Hepatocyte (in vitro differentiated cells): ENCODE measurements around the gene CEMIP2. TPM values are rescaled to one million over a fixed set of nuclear protein-coding genes. Genes with fewer than 3 reads are reported as not detected.

ENCODE experiments used
- DNase-seq: peaks from one replicate; pipeline ENCODE4 v3.0.0-alpha.2; 2016; ENCODE audit warnings: low spot score
- H2AFZ ChIP-seq: fragments of 200-600 bp; sonication (generic); 2 replicates; pipeline ENCODE4 v1.6.0; 2016; ENCODE audit warnings: antibody characterized with exemption, mild to moderate bottlenecking
- H3K27ac ChIP-seq: fragments of 200-600 bp; sonication (generic); 2 replicates; pipeline ENCODE4 v1.5.1; 2016; ENCODE audit warnings: mild to moderate bottlenecking
- H3K27me3 ChIP-seq: fragments of 200-600 bp; sonication (generic); 2 replicates; pipeline ENCODE4 v1.6.1; 2016
- H3K36me3 ChIP-seq: fragments of 200-600 bp; sonication (generic); replicated peaks from 2 replicates; pipeline ENCODE4 v1.5.1; 2016; ENCODE audit warnings: low read depth; ENCODE audit not compliant: insufficient read depth
- H3K4me1 ChIP-seq: fragments of 200-600 bp; sonication (generic); 2 replicates; pipeline ENCODE4 v1.5.1; 2016; ENCODE audit warnings: mild to moderate bottlenecking, moderate library complexity; ENCODE audit not compliant: insufficient read depth
- H3K4me2 ChIP-seq: fragments of 200-600 bp; sonication (generic); 2 replicates; pipeline ENCODE4 v1.6.0; 2016
- H3K4me3 ChIP-seq: fragments of 200-600 bp; sonication (generic); 2 replicates; pipeline ENCODE4 v1.5.1; 2016; ENCODE audit warnings: mild to moderate bottlenecking
- H3K79me2 ChIP-seq: fragments of 200-600 bp; sonication (generic); 2 replicates; pipeline ENCODE4 v1.6.0; 2017; ENCODE audit warnings: mild to moderate bottlenecking
- H3K9me2 ChIP-seq: fragments of 200-600 bp; sonication (generic); replicated peaks from 2 replicates; pipeline ENCODE4 v1.6.0; 2017; ENCODE audit warnings: mild to moderate bottlenecking; ENCODE audit not compliant: insufficient read depth
- H3K9me3 ChIP-seq: fragments of 200-600 bp; sonication (generic); 2 replicates; pipeline ENCODE4 v1.5.1; 2016; ENCODE audit warnings: low read depth, mild to moderate bottlenecking
- H4K20me1 ChIP-seq: fragments of 200-600 bp; sonication (generic); 2 replicates; pipeline ENCODE4 v1.6.0; 2016; ENCODE audit warnings: mild to moderate bottlenecking; ENCODE audit not compliant: insufficient read depth, poor library complexity, severe bottlenecking
- CTCF ChIP-seq: fragments of 200-600 bp; sonication (generic); IDR thresholded peaks from 2 replicates; pipeline ENCODE4 v1.5.1; 2016; ENCODE audit warnings: antibody characterized with exemption, mild to moderate bottlenecking; ENCODE audit not compliant: poor library complexity
- EZH2 ChIP-seq: fragments of 200-600 bp; sonication (generic); IDR thresholded peaks from 2 replicates; pipeline ENCODE4 v1.6.1; 2016; ENCODE audit warnings: antibody characterized with exemption, mild to moderate bottlenecking, borderline replicate concordance
- EZH2phosphoT487 ChIP-seq: fragments of 200-600 bp; sonication (generic); IDR thresholded peaks from one replicate; pipeline ENCODE4 v1.6.1; 2018; ENCODE audit warnings: antibody characterized with exemption, mild to moderate bottlenecking, low read depth, moderate library complexity; ENCODE audit not compliant: unreplicated experiment, severe bottlenecking
- WGBS: methylation state at CpG from one replicate; pipeline ENCODE4 v1.1.6; 2016; ENCODE audit warnings: low lambda C conversion rate; ENCODE audit errors: missing lambda C conversion rate; 5-methylcytosine and 5-hydroxymethylcytosine counted together
- polyA plus RNA-seq: library from polyadenylated mRNA; unstranded; fragments of >200 nt; fragmentation: Nextera tagmentation; extraction: Ambion mirVana; gene quantifications from 2 replicates; pipeline ENCODE4 v1.2.1, GENCODE V29; 2016
- total RNA-seq: library from RNA; depleted of rRNA; stranded (reverse); fragments of >200 nt; gene quantifications from 2 replicates; pipeline ENCODE4 v1.2.3, GENCODE V29; 2014

The CEMIP2 gene
- total and polyA plus RNA-seq, 2 experiments from 2014 or later, result 45.2 to 94.2 TPM

DNA sequence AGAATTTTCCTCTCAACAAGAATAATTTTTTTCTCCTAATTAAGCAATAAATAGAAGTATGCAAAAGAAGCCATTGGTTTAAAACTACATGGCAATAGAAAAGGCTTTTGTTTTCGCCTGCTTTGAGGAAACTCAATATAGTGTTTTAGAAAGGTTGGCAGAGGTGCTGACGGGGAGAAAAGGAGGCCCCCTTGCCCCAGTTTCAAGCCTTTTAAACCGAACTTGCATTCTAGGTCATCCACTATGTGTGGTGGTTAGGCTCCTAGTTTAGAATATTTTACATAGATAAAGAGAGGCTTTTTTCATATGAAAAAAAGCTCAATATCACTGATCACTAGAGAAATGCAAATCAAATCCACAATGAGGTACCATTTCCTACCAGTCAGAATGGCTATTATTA is 33.5 kb upstream of the CEMIP2 start:
- WGBS, result 80% methylated on average over 3 of the region's 3 CpGs
- Histone ChIP-seq H3K27ac (no peak overlapping the region), H3K9me2 (no peaks in the 10 kb centered on the region), H3K9me3 (no peaks in the 10 kb centered on the region), H4K20me1 (no peaks in the 10 kb centered on the region), H3K79me2 (no peaks in the 10 kb centered on the region), H3K36me3 (no peaks in the 10 kb centered on the region), H3K4me1 (peaks cover 5% of the 10 kb centered on the region), H2AFZ (no peak overlapping the region), H3K27me3 (no peaks in the 10 kb centered on the region), H3K4me3 (no peak overlapping the region), H3K4me2 (no peak overlapping the region)
- no peak for DNase-seq
- no peak for TF ChIP-seq EZH2phosphoT487
- TF ChIP-seq CTCF, result no peak
- no peak for TF ChIP-seq EZH2

DNA sequence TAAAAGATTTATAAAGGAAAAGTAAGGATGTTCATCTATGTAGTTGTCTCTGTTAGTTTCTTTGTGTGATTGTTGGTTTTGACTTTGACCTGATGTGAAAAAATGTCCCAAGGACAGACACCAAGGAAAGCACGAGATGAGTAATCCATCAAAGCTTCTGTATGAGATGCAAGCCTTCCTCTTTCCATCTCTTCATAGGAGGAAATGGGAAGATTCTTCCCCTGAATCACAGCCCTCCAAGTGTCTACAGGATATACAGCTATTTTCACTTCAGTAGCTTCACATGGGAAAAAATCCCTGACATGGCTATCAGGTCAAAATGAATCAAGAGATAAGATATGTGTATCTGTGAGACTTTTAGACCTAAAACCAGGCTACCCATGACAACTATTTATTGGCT is 29.0 kb upstream of the CEMIP2 start:
- Histone ChIP-seq H3K79me2 (no peaks in the 10 kb centered on the region), H3K4me2 (no peak overlapping the region), H3K9me2 (no peaks in the 10 kb centered on the region), H2AFZ (no peak overlapping the region), H3K27ac (no peak overlapping the region), H3K4me1 (peaks cover 13% of the 10 kb centered on the region), H3K36me3 (no peaks in the 10 kb centered on the region), H3K9me3 (no peaks in the 10 kb centered on the region), H3K27me3 (no peaks in the 10 kb centered on the region), H3K4me3 (no peak overlapping the region), H4K20me1 (no peaks in the 10 kb centered on the region)
- no peak for DNase-seq
- WGBS, result 68% methylated on average over 1 of the region's 1 CpG
- TF ChIP-seq CTCF (no peak), EZH2 (no peak), EZH2phosphoT487 (no peak)

DNA sequence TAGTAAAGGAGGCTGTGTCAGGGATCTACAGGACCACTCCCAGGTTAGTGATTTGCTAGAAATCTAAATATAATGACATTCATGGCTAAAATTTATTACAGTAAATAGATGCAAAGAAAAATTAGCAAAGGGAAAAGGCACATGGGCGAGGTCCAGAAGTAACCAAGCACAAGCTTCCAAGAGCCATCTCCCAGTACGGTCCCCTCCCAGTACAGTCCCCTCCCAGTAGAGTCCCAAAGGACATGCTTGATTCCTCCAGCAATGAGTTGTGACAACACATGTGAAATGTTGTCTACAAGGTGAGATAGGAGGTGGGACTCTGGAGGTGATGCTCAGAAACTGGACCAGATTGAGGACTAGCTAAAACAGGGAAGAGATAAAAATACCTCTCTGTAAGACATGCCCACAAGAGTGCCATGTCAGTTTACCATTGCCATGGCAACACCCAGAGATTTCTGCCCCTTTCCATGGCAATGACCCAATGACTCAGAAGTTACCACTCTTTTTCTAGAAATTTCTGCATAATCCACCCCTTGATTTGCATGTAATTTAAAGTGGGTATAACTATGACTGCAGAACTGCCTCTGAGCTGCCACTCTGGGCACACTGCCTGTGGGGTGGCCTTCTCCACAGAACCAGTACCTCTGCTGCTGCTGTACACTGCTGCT is 27.9 kb upstream of the CEMIP2 start:
- no peaks in the 10 kb centered on the region for H3K9me2 ChIP-seq
- TF ChIP-seq EZH2phosphoT487 (no peak), CTCF (no peak), EZH2 (no peak)
- WGBS, result 98% methylated on average over 2 of the region's 2 CpGs
- no peaks in the 10 kb centered on the region for H3K79me2 ChIP-seq
- no peak for DNase-seq
- H3K27ac ChIP-seq, result no peak overlapping the region
- no peaks in the 10 kb centered on the region for H3K9me3 ChIP-seq
- no peak overlapping the region for H2AFZ ChIP-seq
- peaks cover 13% of the 10 kb centered on the region for H3K4me1 ChIP-seq
- no peaks in the 10 kb centered on the region for H4K20me1 ChIP-seq
- no peak overlapping the region for H3K4me3 ChIP-seq
- H3K27me3 ChIP-seq, result no peaks in the 10 kb centered on the region
- H3K36me3 ChIP-seq, result no peaks in the 10 kb centered on the region
- H3K4me2 ChIP-seq, result no peak overlapping the region
